A673 (cell line): ENCODE data around the gene STX4. TPM values are rescaled to one million over a fixed set of nuclear protein-coding genes. Genes with fewer than 3 reads are reported as not detected.

ENCODE experiments used
- BruUV-seq: library from RNA; stranded (reverse); fragments of 400-500 nt; replicated peaks from 2 replicates; lab custom pipeline; 2021; lab: Mats Ljungman, UMichigan
- CTCF ChIA-PET: fragments of 300-600 bp; sonication (Branson Sonifier 250); formaldehyde crosslinking; loops from one replicate; lab custom pipeline; 2022; ENCODE audit warnings: antibody characterized with exemption; lab: Charles Lee
- POLR2A ChIA-PET: fragments of 300-600 bp; sonication (Branson Sonifier 250); formaldehyde crosslinking; loops from one replicate; lab custom pipeline; 2022; ENCODE audit warnings: antibody characterized with exemption; ENCODE audit not compliant: low non-redundant PET; lab: Charles Lee
- DNase-seq: peaks from one replicate; pipeline ENCODE4 v3.0.0-alpha.2; 2015; ENCODE audit warnings: low spot score
- H3K27ac ChIP-seq: fragments of 200-600 bp; sonication (generic); 2 replicates; pipeline ENCODE4 v1.5.1; 2016; ENCODE audit warnings: mixed run types, low read depth, mild to moderate bottlenecking, mixed read lengths, antibody characterized with exemption, low read length; ENCODE audit not compliant: poor library complexity, severe bottlenecking
- H3K27me3 ChIP-seq: fragments of 200-600 bp; sonication (generic); replicated peaks from 2 replicates; pipeline ENCODE4 v1.6.1; 2017; ENCODE audit warnings: mixed run types, low read depth, mild to moderate bottlenecking, mixed read lengths, antibody characterized with exemption, low read length; ENCODE audit not compliant: insufficient read depth, poor library complexity
- H3K36me3 ChIP-seq: fragments of 200-600 bp; sonication (generic); 2 replicates; pipeline ENCODE4 v1.6.1; 2016; ENCODE audit warnings: mixed run types, mild to moderate bottlenecking, mixed read lengths, antibody characterized with exemption, low read length; ENCODE audit not compliant: insufficient read depth, poor library complexity, severe bottlenecking
- H3K4me1 ChIP-seq: fragments of 200-600 bp; sonication (generic); 2 replicates; pipeline ENCODE4 v1.6.1; 2017; ENCODE audit warnings: mixed run types, mild to moderate bottlenecking, mixed read lengths, antibody characterized with exemption, low read length; ENCODE audit not compliant: insufficient read depth, poor library complexity, severe bottlenecking
- H3K4me3 ChIP-seq: fragments of 200-600 bp; sonication (generic); 2 replicates; pipeline ENCODE4 v1.5.1; 2016; ENCODE audit warnings: low read depth, mixed run types, mild to moderate bottlenecking, mixed read lengths, low read length; ENCODE audit not compliant: poor library complexity, severe bottlenecking
- H3K9me3 ChIP-seq: fragments of 200-600 bp; sonication (generic); 2 replicates; pipeline ENCODE4 v1.6.1; 2016; ENCODE audit warnings: mixed run types, low read depth, mild to moderate bottlenecking, mixed read lengths, antibody characterized with exemption, low read length; ENCODE audit not compliant: poor library complexity, severe bottlenecking
- EZH2 ChIP-seq: fragments of 200-600 bp; sonication (generic); IDR thresholded peaks from 2 replicates; pipeline ENCODE4 v1.6.1; 2017; ENCODE audit warnings: borderline replicate concordance, low read depth, mild to moderate bottlenecking, mixed read lengths, antibody characterized with exemption, low read length; ENCODE audit not compliant: poor library complexity, severe bottlenecking
- intact Hi-C: fragments of 100-400 bp; cut with micrococcal nuclease; formaldehyde crosslinking; loops from one replicate; pipeline ENCODE4 v1.10.0; 2022; ENCODE audit not compliant: unreplicated experiment
- total RNA-seq: library from RNA; stranded (reverse); gene quantifications from 2 replicates; pipeline ENCODE4 v1.2.3, GENCODE V29; 2021
- TF ChIP-seq, protein P1 (sequence below): fragments of 300-800, 200-600 bp; sonication (generic); conservative IDR thresholded peaks from 2 replicates; pipeline ENCODE4 v1.5.1; 2017; ENCODE audit warnings: low read depth, mild to moderate bottlenecking, antibody characterized with exemption, low read length, moderate library complexity, mixed read lengths

Gene STX4
- total RNA-seq, 1 experiment from 2014 or later = 31.2 TPM

DNA sequence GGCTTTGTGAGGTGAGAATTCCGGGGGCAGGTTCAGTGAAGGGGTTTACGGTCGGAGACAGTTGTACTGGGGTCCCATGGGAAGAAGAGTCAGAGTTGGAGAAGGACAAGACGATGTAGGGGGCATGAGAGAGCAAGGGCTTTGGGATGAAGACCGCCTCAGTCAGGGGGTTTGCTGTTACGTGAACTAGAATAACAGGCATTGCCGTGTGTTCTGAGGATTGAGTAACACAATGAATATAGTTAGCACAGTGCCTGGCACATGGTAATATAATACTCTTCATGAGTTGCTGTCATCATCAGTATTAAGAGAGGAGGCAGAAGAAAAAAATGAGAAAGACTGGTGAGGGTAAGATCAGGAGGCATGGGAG lies 41.4 kb downstream of the STX4 start:
- intact Hi-C loops = loop anchor here (1.0 kb wide), 2 partner anchors 20 to 68 kb away; partner anchors contain the start of gene VKORC1
- TF ChIP-seq EZH2 = no peak
- TF ChIP-seq, protein P1, sequence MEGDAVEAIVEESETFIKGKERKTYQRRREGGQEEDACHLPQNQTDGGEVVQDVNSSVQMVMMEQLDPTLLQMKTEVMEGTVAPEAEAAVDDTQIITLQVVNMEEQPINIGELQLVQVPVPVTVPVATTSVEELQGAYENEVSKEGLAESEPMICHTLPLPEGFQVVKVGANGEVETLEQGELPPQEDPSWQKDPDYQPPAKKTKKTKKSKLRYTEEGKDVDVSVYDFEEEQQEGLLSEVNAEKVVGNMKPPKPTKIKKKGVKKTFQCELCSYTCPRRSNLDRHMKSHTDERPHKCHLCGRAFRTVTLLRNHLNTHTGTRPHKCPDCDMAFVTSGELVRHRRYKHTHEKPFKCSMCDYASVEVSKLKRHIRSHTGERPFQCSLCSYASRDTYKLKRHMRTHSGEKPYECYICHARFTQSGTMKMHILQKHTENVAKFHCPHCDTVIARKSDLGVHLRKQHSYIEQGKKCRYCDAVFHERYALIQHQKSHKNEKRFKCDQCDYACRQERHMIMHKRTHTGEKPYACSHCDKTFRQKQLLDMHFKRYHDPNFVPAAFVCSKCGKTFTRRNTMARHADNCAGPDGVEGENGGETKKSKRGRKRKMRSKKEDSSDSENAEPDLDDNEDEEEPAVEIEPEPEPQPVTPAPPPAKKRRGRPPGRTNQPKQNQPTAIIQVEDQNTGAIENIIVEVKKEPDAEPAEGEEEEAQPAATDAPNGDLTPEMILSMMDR = no peak
- no TSS peak for BruUV-seq
- DNase-seq = no peak
- Histone ChIP-seq H3K36me3 (peaks cover 32% of the 10 kb centered on the region), H3K27ac (peak overlapping the region; percentile 99), H3K9me3 (no peaks in the 10 kb centered on the region), H3K4me1 (peaks cover 19% of the 10 kb centered on the region), H3K4me3 (peak overlapping the region; percentile 89), H3K27me3 (no peaks in the 10 kb centered on the region)
- ChIA-PET POLR2A (no interaction called here), CTCF (interaction anchor here (1.3 kb wide), 1 partner anchor 68 kb away, joined by 7 read pairs; no protein-coding TSS in a partner anchor)

- intact Hi-C loops = no loop called here
- H3K27me3 ChIP-seq = no peaks in the 10 kb centered on the region
- ChIA-PET CTCF (no interaction called here), POLR2A (no interaction called here)
- peaks cover 16% of the 10 kb centered on the region for H3K4me1 ChIP-seq
- no TSS peak for BruUV-seq
- no peak overlapping the region for H3K4me3 ChIP-seq
- DNase-seq = no peak
- peaks cover 41% of the 10 kb centered on the region for H3K36me3 ChIP-seq
- TF ChIP-seq, protein P1 = no peak
- TF ChIP-seq EZH2 = no peak
- H3K27ac ChIP-seq = no peak overlapping the region
- no peaks in the 10 kb centered on the region for H3K9me3 ChIP-seq
These were observed 43.0 kb downstream of the STX4 start for GRCh38 chr16:31076319-31076718.

DNA sequence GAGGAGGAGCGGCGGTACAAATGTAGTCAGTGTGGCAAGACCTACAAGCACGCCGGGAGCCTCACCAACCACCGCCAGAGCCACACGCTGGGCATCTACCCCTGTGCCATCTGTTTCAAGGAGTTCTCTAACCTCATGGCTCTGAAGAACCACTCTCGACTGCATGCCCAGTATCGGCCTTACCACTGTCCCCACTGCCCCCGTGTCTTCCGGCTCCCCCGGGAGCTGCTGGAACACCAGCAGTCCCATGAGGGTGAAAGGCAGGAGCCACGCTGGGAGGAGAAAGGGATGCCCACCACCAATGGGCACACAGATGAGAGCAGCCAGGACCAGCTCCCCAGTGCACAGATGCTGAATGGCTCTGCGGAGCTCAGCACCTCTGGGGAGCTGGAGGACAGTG lies 43.7 kb downstream of the STX4 start:
- POLR2A ChIA-PET = no interaction called here
- H3K4me1 ChIP-seq = peaks cover 9% of the 10 kb centered on the region
- TF ChIP-seq EZH2 = no peak
- TF ChIP-seq, protein P1 = no peak
- DNase-seq = no peak
- intact Hi-C loops = no loop called here
- H3K27ac ChIP-seq = no peak overlapping the region
- no peaks in the 10 kb centered on the region for H3K27me3 ChIP-seq
- no TSS peak for BruUV-seq
- CTCF ChIA-PET = no interaction called here
- no peaks in the 10 kb centered on the region for H3K9me3 ChIP-seq
- no peak overlapping the region for H3K4me3 ChIP-seq
- peaks cover 45% of the 10 kb centered on the region for H3K36me3 ChIP-seq
